ENCODE measurements around the gene CHST12. TPM values are rescaled to one million over a fixed set of nuclear protein-coding genes. Genes with fewer than 3 reads are reported as not detected.

The CHST12 gene
- total RNA-seq, 1 experiment from 2014 or later = 18.3 TPM

DNA sequence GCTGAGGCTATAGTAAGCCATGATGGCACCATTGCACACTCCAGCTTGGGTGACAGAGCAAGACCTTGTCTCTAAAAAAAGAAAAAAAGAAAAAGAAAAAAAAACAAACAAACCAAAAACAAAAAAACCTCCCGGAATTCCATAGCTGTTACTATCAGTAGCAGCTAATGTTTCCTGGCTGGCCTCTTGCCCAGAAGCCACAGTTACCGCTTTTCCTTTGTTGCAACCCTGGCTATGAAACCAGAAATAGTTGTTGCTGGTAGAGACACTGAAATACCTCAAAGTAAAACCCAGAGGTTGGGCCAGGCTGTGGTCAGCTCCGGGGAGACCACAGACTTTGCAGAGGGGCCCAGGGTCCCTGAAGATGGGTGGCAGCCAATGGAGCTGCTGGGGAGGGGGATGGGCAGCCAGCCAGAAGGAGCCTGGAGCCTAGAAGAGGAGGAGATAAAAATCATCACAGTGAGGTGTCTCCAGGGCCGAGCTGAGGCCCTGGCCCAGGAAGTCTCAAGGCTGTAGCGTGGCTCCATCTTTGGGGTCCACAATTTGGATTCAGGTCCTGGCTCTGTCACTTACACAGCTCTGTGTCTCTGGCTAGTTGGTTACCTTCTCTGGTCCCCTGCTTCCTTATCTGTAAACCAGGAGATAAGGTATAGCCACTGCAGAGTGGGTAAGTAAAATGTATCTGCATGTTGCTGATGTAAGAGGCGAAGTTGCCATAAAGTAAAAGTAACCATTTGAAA lies 3.4 kb upstream of the CHST12 start (continued):
- TF ChIP-seq, protein P1, sequence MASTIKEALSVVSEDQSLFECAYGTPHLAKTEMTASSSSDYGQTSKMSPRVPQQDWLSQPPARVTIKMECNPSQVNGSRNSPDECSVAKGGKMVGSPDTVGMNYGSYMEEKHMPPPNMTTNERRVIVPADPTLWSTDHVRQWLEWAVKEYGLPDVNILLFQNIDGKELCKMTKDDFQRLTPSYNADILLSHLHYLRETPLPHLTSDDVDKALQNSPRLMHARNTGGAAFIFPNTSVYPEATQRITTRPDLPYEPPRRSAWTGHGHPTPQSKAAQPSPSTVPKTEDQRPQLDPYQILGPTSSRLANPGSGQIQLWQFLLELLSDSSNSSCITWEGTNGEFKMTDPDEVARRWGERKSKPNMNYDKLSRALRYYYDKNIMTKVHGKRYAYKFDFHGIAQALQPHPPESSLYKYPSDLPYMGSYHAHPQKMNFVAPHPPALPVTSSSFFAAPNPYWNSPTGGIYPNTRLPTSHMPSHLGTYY (CRISPR knock-in tag; IDR thresholded peaks at IDR 0.05) = no peak

DNA sequence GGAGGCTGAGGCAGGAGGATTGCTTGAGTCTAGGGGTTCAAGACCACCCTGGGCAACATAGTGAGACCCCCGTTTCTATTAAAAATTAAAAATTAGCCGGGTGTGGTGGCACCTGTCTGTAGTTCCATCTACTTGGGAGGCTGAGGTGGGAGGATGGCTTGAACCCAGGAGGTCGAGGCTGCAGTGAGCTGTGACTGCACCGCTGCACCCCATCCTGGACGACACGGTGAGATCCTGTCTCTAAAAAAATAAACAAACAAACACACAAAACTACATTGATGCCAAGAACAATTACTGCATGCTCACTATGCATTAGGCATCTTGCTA lies 761 bp upstream of the CHST12 start:
- peak overlapping the region; percentile 82 for H3K4me3 Mint-ChIP-seq
- POLR2A ChIA-PET = no interaction called here
- no peaks in the 10 kb centered on the region for H3K36me3 Mint-ChIP-seq
- DNase-seq (ENCODE audit: low spot score) = no peak
- CTCF ChIA-PET = interaction anchor here (1.4 to 3.1 kb wide), 2 partner anchors 29 to 66 kb away, joined by 6 to 15 read pairs; no protein-coding TSS in a partner anchor
- H3K27me3 Mint-ChIP-seq (ENCODE audit: low read depth) = no peaks in the 10 kb centered on the region
- H3K4me1 Mint-ChIP-seq = peaks cover 28% of the 10 kb centered on the region
- no peak for TF ChIP-seq ZNF671 (CRISPR knock-in tag; IDR thresholded peaks at IDR 0.05)
- TF ChIP-seq ZBTB21 (CRISPR knock-in tag; IDR thresholded peaks at IDR 0.05; ENCODE audit: borderline replicate concordance) = no peak
- TF ChIP-seq, protein P2, sequence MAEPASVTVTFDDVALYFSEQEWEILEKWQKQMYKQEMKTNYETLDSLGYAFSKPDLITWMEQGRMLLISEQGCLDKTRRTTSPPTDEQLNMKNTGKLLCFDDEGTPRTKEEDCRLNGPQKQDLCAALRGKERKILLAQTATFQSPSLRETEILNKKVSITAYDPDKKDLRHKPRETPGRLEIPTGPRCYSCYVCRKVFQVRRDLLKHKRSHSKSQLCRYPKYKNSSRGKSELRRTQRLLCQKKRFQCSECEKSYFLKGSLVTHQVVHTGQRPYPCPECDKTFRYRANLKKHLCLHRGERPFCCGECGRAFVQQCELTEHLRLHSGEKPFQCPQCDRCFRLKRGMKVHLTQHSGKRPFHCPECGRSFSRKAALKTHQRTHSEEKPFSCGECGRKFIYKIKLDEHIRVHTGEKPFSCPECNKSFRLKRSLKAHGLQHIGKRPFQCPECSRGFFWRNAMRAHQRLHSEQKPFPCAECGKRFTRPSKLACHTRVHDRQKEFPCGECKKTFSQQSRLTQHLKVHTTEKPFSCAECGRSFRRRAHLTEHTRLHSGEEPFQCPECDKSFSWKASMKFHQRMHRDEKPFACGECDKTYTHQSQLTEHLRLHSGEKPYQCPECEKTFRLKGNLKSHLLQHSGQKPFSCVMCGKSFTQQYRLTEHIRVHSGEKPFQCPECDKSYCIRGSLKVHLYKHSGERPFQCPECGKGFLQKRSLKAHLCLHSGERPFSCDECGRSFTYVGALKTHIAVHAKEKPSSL (CRISPR knock-in tag; conservative IDR thresholded peaks at IDR 0.05) = no peak
- no peak for TF ChIP-seq ZNF263 (CRISPR knock-in tag; IDR thresholded peaks at IDR 0.05; ENCODE audit: low read depth)
- TF ChIP-seq SP1 (CRISPR knock-in tag; conservative IDR thresholded peaks at IDR 0.05) = no peak
- TF ChIP-seq, protein P3, sequence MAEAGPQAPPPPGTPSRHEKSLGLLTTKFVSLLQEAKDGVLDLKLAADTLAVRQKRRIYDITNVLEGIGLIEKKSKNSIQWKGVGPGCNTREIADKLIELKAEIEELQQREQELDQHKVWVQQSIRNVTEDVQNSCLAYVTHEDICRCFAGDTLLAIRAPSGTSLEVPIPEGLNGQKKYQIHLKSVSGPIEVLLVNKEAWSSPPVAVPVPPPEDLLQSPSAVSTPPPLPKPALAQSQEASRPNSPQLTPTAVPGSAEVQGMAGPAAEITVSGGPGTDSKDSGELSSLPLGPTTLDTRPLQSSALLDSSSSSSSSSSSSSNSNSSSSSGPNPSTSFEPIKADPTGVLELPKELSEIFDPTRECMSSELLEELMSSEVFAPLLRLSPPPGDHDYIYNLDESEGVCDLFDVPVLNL (CRISPR knock-in tag; IDR thresholded peaks at IDR 0.05; ENCODE audit: borderline replicate concordance, low read depth) = no peak
- TF ChIP-seq NFE2L1 (CRISPR knock-in tag; IDR thresholded peaks at IDR 0.05) = no peak
- TF ChIP-seq, protein P4, sequence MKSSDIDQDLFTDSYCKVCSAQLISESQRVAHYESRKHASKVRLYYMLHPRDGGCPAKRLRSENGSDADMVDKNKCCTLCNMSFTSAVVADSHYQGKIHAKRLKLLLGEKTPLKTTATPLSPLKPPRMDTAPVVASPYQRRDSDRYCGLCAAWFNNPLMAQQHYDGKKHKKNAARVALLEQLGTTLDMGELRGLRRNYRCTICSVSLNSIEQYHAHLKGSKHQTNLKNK (CRISPR knock-in tag; IDR thresholded peaks at IDR 0.05) = no peak
- TF ChIP-seq TEAD1 (CRISPR knock-in tag; IDR thresholded peaks at IDR 0.05) = no peak
- TF ChIP-seq, protein P5, sequence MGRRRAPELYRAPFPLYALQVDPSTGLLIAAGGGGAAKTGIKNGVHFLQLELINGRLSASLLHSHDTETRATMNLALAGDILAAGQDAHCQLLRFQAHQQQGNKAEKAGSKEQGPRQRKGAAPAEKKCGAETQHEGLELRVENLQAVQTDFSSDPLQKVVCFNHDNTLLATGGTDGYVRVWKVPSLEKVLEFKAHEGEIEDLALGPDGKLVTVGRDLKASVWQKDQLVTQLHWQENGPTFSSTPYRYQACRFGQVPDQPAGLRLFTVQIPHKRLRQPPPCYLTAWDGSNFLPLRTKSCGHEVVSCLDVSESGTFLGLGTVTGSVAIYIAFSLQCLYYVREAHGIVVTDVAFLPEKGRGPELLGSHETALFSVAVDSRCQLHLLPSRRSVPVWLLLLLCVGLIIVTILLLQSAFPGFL (CRISPR knock-in tag; IDR thresholded peaks at IDR 0.05; ENCODE audit: borderline replicate concordance) = no peak
- no peak for TF ChIP-seq NFYB (CRISPR knock-in tag; conservative IDR thresholded peaks at IDR 0.05; ENCODE audit: low read depth)
- TF ChIP-seq ZNF423 (CRISPR knock-in tag; IDR thresholded peaks at IDR 0.05) = no peak
- TF ChIP-seq, protein P6, sequence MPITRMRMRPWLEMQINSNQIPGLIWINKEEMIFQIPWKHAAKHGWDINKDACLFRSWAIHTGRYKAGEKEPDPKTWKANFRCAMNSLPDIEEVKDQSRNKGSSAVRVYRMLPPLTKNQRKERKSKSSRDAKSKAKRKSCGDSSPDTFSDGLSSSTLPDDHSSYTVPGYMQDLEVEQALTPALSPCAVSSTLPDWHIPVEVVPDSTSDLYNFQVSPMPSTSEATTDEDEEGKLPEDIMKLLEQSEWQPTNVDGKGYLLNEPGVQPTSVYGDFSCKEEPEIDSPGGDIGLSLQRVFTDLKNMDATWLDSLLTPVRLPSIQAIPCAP (CRISPR knock-in tag; IDR thresholded peaks at IDR 0.05) = no peak
- H3K27ac Mint-ChIP-seq = peak overlapping the region; percentile 95; the same call in 1 of the 2 replicates
- no peaks in the 10 kb centered on the region for H3K9me3 Mint-ChIP-seq
- no peak for ATAC-seq

All from WTC11 (cell line).